ENCODE measurements around the gene TLL1. TPM values are rescaled to one million over a fixed set of nuclear protein-coding genes. Genes with fewer than 3 reads are reported as not detected.

The TLL1 gene
- total RNA-seq, 1 donor from 2014 or later: 7.8 TPM

DNA sequence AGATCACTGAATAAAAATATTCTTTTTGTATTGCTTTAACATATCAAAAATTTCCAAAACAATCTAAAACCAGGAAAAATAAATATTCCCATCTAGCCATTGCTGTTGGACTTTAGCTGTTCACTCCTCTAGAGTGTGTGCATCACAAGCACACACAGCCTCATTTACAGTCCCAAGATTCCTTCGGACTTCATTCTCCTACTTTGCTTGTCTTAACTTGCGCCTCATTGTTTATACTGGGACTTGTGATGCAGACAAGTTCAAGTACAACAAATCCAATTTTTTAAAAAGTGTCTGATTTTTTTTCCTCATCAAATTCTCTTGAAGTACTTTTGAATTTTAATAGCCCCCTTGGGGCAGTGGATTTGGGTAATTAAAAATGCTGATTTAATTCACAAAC, 55.6 kb downstream of the TLL1 start:
- no peak overlapping the region for H3K27ac ChIP-seq
- H3K9me3 ChIP-seq: no peaks in the 10 kb centered on the region
- H3K27me3 ChIP-seq: no peaks in the 10 kb centered on the region
- no peak overlapping the region for H3K4me3 ChIP-seq
- intact Hi-C loops (cut with DNase I): no loop called here
- TF ChIP-seq, protein P1, sequence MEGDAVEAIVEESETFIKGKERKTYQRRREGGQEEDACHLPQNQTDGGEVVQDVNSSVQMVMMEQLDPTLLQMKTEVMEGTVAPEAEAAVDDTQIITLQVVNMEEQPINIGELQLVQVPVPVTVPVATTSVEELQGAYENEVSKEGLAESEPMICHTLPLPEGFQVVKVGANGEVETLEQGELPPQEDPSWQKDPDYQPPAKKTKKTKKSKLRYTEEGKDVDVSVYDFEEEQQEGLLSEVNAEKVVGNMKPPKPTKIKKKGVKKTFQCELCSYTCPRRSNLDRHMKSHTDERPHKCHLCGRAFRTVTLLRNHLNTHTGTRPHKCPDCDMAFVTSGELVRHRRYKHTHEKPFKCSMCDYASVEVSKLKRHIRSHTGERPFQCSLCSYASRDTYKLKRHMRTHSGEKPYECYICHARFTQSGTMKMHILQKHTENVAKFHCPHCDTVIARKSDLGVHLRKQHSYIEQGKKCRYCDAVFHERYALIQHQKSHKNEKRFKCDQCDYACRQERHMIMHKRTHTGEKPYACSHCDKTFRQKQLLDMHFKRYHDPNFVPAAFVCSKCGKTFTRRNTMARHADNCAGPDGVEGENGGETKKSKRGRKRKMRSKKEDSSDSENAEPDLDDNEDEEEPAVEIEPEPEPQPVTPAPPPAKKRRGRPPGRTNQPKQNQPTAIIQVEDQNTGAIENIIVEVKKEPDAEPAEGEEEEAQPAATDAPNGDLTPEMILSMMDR (IDR thresholded peaks at IDR 0.05): no peak
- no peaks in the 10 kb centered on the region for H3K36me3 ChIP-seq
- no peak for DNase-seq (ENCODE audit: low spot score in 2 of 2)
- no peaks in the 10 kb centered on the region for H3K4me1 ChIP-seq

DNA sequence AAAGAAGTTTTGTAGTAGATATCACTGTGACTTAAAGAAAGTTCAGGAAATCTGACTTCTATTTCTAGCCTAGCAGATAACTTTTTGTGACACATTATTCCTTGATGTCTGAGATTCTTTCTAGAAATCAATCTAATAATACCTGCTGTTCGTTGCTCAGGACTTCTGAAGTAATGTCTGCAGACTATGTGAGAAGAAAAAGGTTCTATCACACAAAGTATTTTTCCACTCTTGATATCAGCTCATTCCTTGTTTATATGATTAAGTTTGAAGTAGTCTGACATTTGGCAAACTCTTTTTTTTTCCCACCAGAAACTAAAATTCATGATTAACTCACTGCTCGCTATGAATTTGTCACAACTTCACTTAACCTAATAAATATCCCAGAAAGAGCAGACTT, 56.6 kb downstream of the TLL1 start:
- intact Hi-C loops (cut with DNase I): no loop called here
- H3K4me3 ChIP-seq: no peak overlapping the region
- no peak for DNase-seq (ENCODE audit: low spot score in 2 of 2)
- TF ChIP-seq, protein P1 (IDR thresholded peaks at IDR 0.05): no peak
- no peak overlapping the region for H3K27ac ChIP-seq
- H3K36me3 ChIP-seq: no peaks in the 10 kb centered on the region
- H3K4me1 ChIP-seq: no peaks in the 10 kb centered on the region
- H3K9me3 ChIP-seq: no peaks in the 10 kb centered on the region
- H3K27me3 ChIP-seq: no peaks in the 10 kb centered on the region

DNA sequence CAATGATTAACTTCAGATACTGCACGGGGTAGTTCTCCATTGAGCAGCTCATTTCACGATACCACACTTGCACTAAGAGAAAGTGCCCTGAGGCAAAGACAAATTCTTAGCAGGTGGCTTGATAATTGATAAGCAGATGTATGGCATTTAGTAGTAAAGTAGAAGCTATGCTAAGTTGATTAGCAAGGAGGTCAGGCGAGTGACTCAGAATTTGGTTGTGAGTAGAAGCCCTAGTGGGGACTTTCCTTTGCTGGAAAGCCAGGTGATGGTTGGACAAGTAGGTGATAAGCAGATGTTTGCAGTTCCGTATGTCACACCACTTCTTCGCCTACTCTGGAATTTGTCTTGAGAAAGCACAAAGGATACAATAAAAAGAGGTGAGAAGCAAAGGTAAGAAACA, 58.7 kb downstream of the TLL1 start:
- DNase-seq (ENCODE audit: low spot score in 2 of 2): no peak
- no peaks in the 10 kb centered on the region for H3K27me3 ChIP-seq

DNA sequence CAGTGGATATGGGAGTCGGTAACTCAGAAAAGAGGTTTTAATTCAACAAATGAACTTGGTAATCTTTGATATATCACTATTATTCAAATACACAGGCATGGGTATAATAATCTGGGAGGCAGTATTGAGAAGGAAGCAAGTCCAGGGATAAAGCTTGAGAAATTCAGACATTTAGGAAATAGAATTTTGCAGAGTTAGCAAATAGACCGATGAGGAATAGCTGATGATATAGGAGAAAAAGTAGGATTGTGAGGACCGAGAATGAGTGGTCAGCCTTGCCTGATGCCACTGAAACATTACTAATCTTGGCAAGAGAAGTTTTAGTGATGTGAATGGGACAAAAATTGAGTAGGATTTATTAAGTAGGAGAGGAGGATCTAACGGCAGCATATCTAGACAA, 71.9 kb downstream of the TLL1 start:
- no peaks in the 10 kb centered on the region for H3K27me3 ChIP-seq
- no peak overlapping the region for H3K4me3 ChIP-seq
- TF ChIP-seq, protein P1 (IDR thresholded peaks at IDR 0.05): no peak
- no peak overlapping the region for H3K27ac ChIP-seq
- no peaks in the 10 kb centered on the region for H3K4me1 ChIP-seq
- H3K9me3 ChIP-seq: no peaks in the 10 kb centered on the region
- no peak for DNase-seq (ENCODE audit: low spot score in 2 of 2)
- intact Hi-C loops (cut with DNase I): no loop called here
- no peaks in the 10 kb centered on the region for H3K36me3 ChIP-seq

More for the DNA sequence above, 58.7 kb downstream of the TLL1 start:
- no peaks in the 10 kb centered on the region for H3K9me3 ChIP-seq
- H3K4me1 ChIP-seq: no peaks in the 10 kb centered on the region
- intact Hi-C loops (cut with DNase I): no loop called here
- no peak overlapping the region for H3K4me3 ChIP-seq
- no peaks in the 10 kb centered on the region for H3K36me3 ChIP-seq
- TF ChIP-seq, protein P1 (IDR thresholded peaks at IDR 0.05): no peak
- no peak overlapping the region for H3K27ac ChIP-seq

DNA sequence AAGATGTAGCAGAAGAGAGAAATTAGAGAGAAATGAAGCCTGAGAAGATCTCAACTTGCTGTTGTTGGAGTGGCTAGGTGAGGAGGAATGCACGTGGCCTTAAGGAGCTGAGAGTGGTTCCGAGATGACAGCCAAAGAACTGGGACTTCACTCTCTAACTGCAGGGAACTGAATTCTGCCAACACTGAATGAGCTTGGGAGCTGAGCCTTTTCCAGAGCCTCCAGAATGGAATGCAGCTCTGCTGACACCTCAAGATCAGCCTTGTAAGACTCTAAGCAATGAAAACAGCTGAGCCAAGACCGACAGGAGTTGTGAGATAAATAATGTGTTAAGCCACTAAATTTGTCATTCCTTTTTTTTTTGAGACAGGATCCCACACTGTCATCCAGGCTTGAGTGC, 73.0 kb downstream of the TLL1 start:
- no peak overlapping the region for H3K27ac ChIP-seq
- no peaks in the 10 kb centered on the region for H3K27me3 ChIP-seq
- H3K4me3 ChIP-seq: no peak overlapping the region
- DNase-seq (ENCODE audit: low spot score in 2 of 2): no peak
- H3K9me3 ChIP-seq: no peaks in the 10 kb centered on the region
- intact Hi-C loops (cut with DNase I): no loop called here
- no peaks in the 10 kb centered on the region for H3K4me1 ChIP-seq
- no peaks in the 10 kb centered on the region for H3K36me3 ChIP-seq
- TF ChIP-seq, protein P1 (IDR thresholded peaks at IDR 0.05): no peak

DNA sequence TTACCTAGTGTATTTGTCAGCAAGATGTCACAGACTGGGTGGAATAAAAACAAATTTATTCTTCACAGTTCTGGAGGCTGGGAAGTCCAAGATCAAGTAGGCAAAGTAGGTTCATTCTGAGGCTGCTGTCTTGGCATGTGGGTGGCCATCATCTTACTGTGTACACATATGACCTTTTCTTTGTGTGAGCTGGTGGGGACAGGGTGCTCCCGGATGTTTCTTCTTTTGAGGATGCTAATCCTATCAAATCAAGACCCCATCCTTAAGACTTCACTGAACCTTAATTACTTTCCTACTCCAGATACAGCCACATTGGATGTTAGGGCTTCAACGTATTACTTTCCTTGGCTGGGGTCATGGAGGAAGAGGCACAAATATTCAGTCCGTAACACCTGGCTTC, 74.0 kb downstream of the TLL1 start:
- Histone ChIP-seq H3K27me3 (no peaks in the 10 kb centered on the region), H3K4me1 (no peaks in the 10 kb centered on the region), H3K27ac (no peak overlapping the region), H3K4me3 (no peak overlapping the region), H3K36me3 (no peaks in the 10 kb centered on the region), H3K9me3 (no peaks in the 10 kb centered on the region)
- TF ChIP-seq, protein P1 (IDR thresholded peaks at IDR 0.05): no peak
- intact Hi-C loops (cut with DNase I): no loop called here
- no peak for DNase-seq (ENCODE audit: low spot score in 2 of 2)
